Hepatocyte (in vitro differentiated cells): ENCODE measurements around the gene RUNDC3A.

Experiments
- CTCF ChIP-seq: fragments of 200-600 bp; sonication (generic); IDR thresholded peaks from 2 replicates; pipeline ENCODE4 v1.5.1; 2016; ENCODE audit warnings: antibody characterized with exemption, mild to moderate bottlenecking; ENCODE audit not compliant: poor library complexity
- EZH2 ChIP-seq: fragments of 200-600 bp; sonication (generic); IDR thresholded peaks from 2 replicates; pipeline ENCODE4 v1.6.1; 2016; ENCODE audit warnings: antibody characterized with exemption, mild to moderate bottlenecking, borderline replicate concordance
- EZH2phosphoT487 ChIP-seq: fragments of 200-600 bp; sonication (generic); IDR thresholded peaks from one replicate; pipeline ENCODE4 v1.6.1; 2018; ENCODE audit warnings: antibody characterized with exemption, mild to moderate bottlenecking, low read depth, moderate library complexity; ENCODE audit not compliant: unreplicated experiment, severe bottlenecking

GRCh38 chr17:44351464-44351863, 43.1 kb downstream of the RUNDC3A start:
- TF ChIP-seq CTCF, result no peak
- TF ChIP-seq EZH2, result no peak
- no peak for TF ChIP-seq EZH2phosphoT487
